Measurements from ENCODE around the gene TIPARP. TPM values are rescaled to one million over a fixed set of nuclear protein-coding genes. Genes with fewer than 3 reads are reported as not detected.

Gene TIPARP
- total RNA-seq, 1 experiment from 2014 or later, result 15.8 TPM

DNA sequence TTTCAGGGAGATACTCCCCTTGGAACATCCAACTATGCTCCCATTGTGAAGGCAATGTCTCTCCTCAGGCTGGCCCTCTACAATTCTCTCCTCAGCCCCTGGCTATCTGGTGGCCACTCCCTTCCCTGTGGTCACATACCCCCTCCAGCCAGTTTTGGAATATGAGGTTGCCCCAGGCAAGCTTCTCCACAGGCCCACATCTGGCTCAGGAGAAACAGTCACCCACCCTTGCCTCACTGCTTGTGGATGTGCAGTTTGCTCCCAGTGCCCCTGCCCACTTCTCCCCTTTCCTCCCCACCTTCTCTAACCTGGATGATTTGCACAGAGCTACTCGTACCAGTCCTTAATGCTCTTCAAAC lies 15.7 kb upstream of the TIPARP start:
- H3K27me3 Mint-ChIP-seq (ENCODE audit: insufficient read depth, unreplicated experiment), result no peaks in the 10 kb centered on the region
- no peaks in the 10 kb centered on the region for H3K27me3 ChIP-seq (replicated peaks; ENCODE audit: control insufficient read depth, insufficient read depth, low read length)
- H3K9me3 Mint-ChIP-seq (ENCODE audit: unreplicated experiment), result no peaks in the 10 kb centered on the region
- DNase-seq, result no peak
- no peaks in the 10 kb centered on the region for H3K9me3 ChIP-seq
- H3K36me3 Mint-ChIP-seq (ENCODE audit: insufficient read depth, unreplicated experiment), result no peaks in the 10 kb centered on the region
- intact Hi-C loops (cut with micrococcal nuclease; ENCODE audit: unreplicated experiment), result no loop called here
- H3K4me3 ChIP-seq (ENCODE audit: low read depth, low read length), result no peak overlapping the region
- peaks cover 12% of the 10 kb centered on the region for H3K4me1 Mint-ChIP-seq (ENCODE audit: low read depth, unreplicated experiment)
- ChIA-PET POLR2A (no interaction called here), CTCF (no interaction called here)
- BruUV-seq (replicated peaks), result no TSS peak
- no peaks in the 10 kb centered on the region for H3K36me3 ChIP-seq (ENCODE audit: control insufficient read depth, insufficient read depth, low read length)
- peaks cover 12% of the 10 kb centered on the region for H3K4me1 ChIP-seq
- no peak overlapping the region for H3K4me3 Mint-ChIP-seq (ENCODE audit: unreplicated experiment)
- TF ChIP-seq, protein P1, sequence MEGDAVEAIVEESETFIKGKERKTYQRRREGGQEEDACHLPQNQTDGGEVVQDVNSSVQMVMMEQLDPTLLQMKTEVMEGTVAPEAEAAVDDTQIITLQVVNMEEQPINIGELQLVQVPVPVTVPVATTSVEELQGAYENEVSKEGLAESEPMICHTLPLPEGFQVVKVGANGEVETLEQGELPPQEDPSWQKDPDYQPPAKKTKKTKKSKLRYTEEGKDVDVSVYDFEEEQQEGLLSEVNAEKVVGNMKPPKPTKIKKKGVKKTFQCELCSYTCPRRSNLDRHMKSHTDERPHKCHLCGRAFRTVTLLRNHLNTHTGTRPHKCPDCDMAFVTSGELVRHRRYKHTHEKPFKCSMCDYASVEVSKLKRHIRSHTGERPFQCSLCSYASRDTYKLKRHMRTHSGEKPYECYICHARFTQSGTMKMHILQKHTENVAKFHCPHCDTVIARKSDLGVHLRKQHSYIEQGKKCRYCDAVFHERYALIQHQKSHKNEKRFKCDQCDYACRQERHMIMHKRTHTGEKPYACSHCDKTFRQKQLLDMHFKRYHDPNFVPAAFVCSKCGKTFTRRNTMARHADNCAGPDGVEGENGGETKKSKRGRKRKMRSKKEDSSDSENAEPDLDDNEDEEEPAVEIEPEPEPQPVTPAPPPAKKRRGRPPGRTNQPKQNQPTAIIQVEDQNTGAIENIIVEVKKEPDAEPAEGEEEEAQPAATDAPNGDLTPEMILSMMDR (IDR thresholded peaks at IDR 0.05; ENCODE audit: insufficient read depth in 1 of 2, low read depth in 1 of 2, low read length in 1 of 2, severe bottlenecking in 1 of 2, unreplicated experiment in 1 of 2), result no peak
- no peak overlapping the region for H3K27ac Mint-ChIP-seq (ENCODE audit: unreplicated experiment)

DNA sequence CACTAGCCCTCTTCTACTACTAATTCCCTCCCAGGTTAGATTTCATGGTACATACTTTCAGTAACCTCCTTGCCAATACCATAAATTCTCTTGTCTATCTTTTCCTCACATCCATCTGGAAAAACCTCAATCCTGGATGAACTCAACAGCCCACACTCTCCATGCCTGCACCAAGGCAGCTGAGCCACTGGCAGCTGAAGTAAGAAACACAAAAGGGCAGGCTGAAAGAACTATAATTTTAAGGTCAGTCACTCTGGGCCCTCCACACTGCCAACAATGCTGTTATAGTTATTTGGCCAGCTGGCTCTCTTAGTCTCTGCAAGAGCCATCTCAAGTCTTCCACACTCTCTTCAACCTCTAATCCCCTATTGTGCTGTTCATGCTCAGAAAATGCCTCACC lies 15.1 kb upstream of the TIPARP start:
- no TSS peak for BruUV-seq (replicated peaks)
- no peaks in the 10 kb centered on the region for H3K36me3 ChIP-seq (ENCODE audit: control insufficient read depth, insufficient read depth, low read length)
- H3K4me1 ChIP-seq, result peaks cover 15% of the 10 kb centered on the region
- Mint-ChIP-seq H3K9me3 (ENCODE audit: unreplicated experiment) (no peaks in the 10 kb centered on the region), H3K27me3 (ENCODE audit: insufficient read depth, unreplicated experiment) (no peaks in the 10 kb centered on the region), H3K36me3 (ENCODE audit: insufficient read depth, unreplicated experiment) (no peaks in the 10 kb centered on the region), H3K27ac (ENCODE audit: unreplicated experiment) (no peak overlapping the region), H3K4me3 (ENCODE audit: unreplicated experiment) (no peak overlapping the region), H3K4me1 (ENCODE audit: low read depth, unreplicated experiment) (peaks cover 17% of the 10 kb centered on the region)
- ChIA-PET POLR2A (no interaction called here), CTCF (no interaction called here)
- TF ChIP-seq, protein P1 (IDR thresholded peaks at IDR 0.05; ENCODE audit: insufficient read depth in 1 of 2, low read depth in 1 of 2, low read length in 1 of 2, severe bottlenecking in 1 of 2, unreplicated experiment in 1 of 2), result no peak
- no peaks in the 10 kb centered on the region for H3K27me3 ChIP-seq (replicated peaks; ENCODE audit: control insufficient read depth, insufficient read depth, low read length)
- no peak for DNase-seq
- no peaks in the 10 kb centered on the region for H3K9me3 ChIP-seq
- intact Hi-C loops (cut with micrococcal nuclease; ENCODE audit: unreplicated experiment), result no loop called here
- H3K4me3 ChIP-seq (ENCODE audit: low read depth, low read length), result no peak overlapping the region

DNA sequence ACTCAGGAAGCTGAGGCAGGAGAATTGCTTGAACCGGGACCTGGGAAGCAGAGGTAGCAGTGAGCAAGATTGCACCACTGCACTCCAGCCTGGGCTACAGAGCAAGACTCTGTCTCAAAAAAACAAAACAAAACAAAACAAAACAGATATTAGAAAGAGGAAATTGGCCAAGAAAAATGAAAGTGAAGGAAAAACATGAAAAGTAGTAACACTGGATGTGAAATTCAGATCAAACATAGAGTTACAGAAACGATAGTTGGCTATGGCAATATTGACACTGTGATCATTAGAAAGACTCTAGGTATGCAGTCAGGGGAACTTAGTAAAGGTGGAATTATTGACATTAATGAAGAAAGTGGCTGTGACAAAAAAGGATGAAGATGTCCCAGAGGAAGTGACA lies 13.2 kb upstream of the TIPARP start:
- H3K4me1 ChIP-seq, result peaks cover 8% of the 10 kb centered on the region
- no peaks in the 10 kb centered on the region for H3K9me3 Mint-ChIP-seq (ENCODE audit: unreplicated experiment)
- BruUV-seq (replicated peaks), result no TSS peak
- no peak overlapping the region for H3K4me3 ChIP-seq (ENCODE audit: low read depth, low read length)
- ChIA-PET CTCF (no interaction called here), POLR2A (no interaction called here)
- no peaks in the 10 kb centered on the region for H3K36me3 ChIP-seq (ENCODE audit: control insufficient read depth, insufficient read depth, low read length)
- peaks cover 12% of the 10 kb centered on the region for H3K4me1 Mint-ChIP-seq (ENCODE audit: low read depth, unreplicated experiment)
- intact Hi-C loops (cut with micrococcal nuclease; ENCODE audit: unreplicated experiment), result no loop called here
- H3K36me3 Mint-ChIP-seq (ENCODE audit: insufficient read depth, unreplicated experiment), result no peaks in the 10 kb centered on the region
- no peak for DNase-seq
- no peak overlapping the region for H3K4me3 Mint-ChIP-seq (ENCODE audit: unreplicated experiment)
- H3K9me3 ChIP-seq, result no peaks in the 10 kb centered on the region
- TF ChIP-seq, protein P1 (IDR thresholded peaks at IDR 0.05; ENCODE audit: insufficient read depth in 1 of 2, low read depth in 1 of 2, low read length in 1 of 2, severe bottlenecking in 1 of 2, unreplicated experiment in 1 of 2), result no peak
- H3K27ac Mint-ChIP-seq (ENCODE audit: unreplicated experiment), result no peak overlapping the region
- no peaks in the 10 kb centered on the region for H3K27me3 Mint-ChIP-seq (ENCODE audit: insufficient read depth, unreplicated experiment)
- H3K27me3 ChIP-seq (replicated peaks; ENCODE audit: control insufficient read depth, insufficient read depth, low read length), result no peaks in the 10 kb centered on the region
